ENCODE results near the gene CROCC2. TPM values are rescaled to one million over a fixed set of nuclear protein-coding genes. Genes with fewer than 3 reads are reported as not detected.

CROCC2 gene
- total and polyA plus RNA-seq, 2 of the 13 experiments (the other 11 are each of a cell fraction or from before 2014, with no cell fraction given) = not detected

DNA sequence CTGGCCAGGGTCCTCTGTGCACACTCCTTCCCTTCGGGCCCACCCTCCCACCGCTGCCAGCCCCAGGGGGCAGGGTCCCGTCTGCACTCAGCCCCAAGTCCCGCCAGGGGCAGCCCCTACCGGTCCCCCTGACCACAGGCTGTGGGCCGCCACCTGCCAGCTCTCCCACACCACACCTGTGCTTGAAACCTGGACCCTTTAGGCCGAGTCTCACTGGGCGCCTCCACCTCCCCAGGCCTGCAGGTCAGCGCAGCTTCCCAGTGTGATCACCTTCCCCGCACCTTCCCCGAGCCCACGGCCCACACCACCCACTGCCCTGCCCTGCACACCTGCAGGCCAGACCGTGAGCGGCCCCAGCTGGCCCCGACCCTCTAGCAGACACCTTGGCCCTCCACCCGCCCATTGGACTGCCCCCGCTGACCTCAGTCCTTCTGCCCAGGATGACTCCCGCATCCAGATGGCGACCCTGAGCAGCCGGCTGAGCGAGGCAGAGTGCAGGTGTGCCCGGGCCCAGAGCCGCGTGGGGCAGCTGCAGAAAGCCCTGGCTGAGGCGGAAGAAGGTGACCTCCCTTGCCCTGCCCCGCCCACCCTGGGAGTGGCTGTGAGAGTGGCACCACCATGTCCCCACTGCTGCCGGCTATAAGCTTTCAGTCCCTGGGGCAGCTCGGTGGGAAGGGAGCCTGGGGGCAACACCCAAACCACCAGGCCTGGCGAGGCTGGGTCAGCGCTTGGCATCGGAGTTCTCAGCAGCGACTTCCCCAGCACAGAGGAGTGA, 61.0 kb downstream of the CROCC2 start (continued):
- TF ChIP-seq, protein P1, sequence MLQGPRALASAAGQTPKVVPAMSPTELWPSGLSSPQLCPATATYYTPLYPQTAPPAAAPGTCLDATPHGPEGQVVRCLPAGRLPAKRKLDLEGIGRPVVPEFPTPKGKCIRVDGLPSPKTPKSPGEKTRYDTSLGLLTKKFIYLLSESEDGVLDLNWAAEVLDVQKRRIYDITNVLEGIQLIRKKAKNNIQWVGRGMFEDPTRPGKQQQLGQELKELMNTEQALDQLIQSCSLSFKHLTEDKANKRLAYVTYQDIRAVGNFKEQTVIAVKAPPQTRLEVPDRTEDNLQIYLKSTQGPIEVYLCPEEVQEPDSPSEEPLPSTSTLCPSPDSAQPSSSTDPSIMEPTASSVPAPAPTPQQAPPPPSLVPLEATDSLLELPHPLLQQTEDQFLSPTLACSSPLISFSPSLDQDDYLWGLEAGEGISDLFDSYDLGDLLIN (CRISPR knock-in tag; IDR thresholded peaks at IDR 0.05; ENCODE audit: borderline replicate concordance) = no peak
- no peak for TF ChIP-seq XBP1 (CRISPR knock-in tag; IDR thresholded peaks at IDR 0.05)
- no peak for TF ChIP-seq TBP (CRISPR knock-in tag; IDR thresholded peaks at IDR 0.05)
- no peak for TF ChIP-seq HMGA1 (CRISPR knock-in tag; conservative IDR thresholded peaks at IDR 0.05)
- TF ChIP-seq NCOA2 (CRISPR knock-in tag; IDR thresholded peaks at IDR 0.05) = no peak
- no peak for TF ChIP-seq ZBTB14 (CRISPR knock-in tag; IDR thresholded peaks at IDR 0.05)
- TF ChIP-seq AKNA (CRISPR knock-in tag; IDR thresholded peaks at IDR 0.05; ENCODE audit: borderline replicate concordance) = no peak
- TF ChIP-seq MBD4 (IDR thresholded peaks at IDR 0.05; ENCODE audit: borderline replicate concordance, low read length) = no peak
- no peak for TF ChIP-seq ZNF839 (CRISPR knock-in tag; IDR thresholded peaks at IDR 0.05; ENCODE audit: borderline replicate concordance)
- TF ChIP-seq RAD51 (IDR thresholded peaks at IDR 0.05; ENCODE audit: borderline replicate concordance) = no peak
- TF ChIP-seq SETDB1 (CRISPR knock-in tag; IDR thresholded peaks at IDR 0.05; ENCODE audit: borderline replicate concordance) = no peak
- TF ChIP-seq ZNF530 (CRISPR knock-in tag; IDR thresholded peaks at IDR 0.05; ENCODE audit: low read depth) = no peak
- TF ChIP-seq, protein P2, sequence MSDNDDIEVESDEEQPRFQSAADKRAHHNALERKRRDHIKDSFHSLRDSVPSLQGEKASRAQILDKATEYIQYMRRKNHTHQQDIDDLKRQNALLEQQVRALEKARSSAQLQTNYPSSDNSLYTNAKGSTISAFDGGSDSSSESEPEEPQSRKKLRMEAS (IDR thresholded peaks at IDR 0.05) = peak; percentile 71
- TF ChIP-seq ZNF510 (CRISPR knock-in tag; IDR thresholded peaks at IDR 0.05; ENCODE audit: low read depth) = no peak
- no peak for TF ChIP-seq HINFP (CRISPR knock-in tag; IDR thresholded peaks at IDR 0.05; ENCODE audit: low read depth)
- no peak for TF ChIP-seq NFYC (CRISPR knock-in tag; IDR thresholded peaks at IDR 0.05)
- 0 out of 2 replicates have a peak, but pooled peaks have one; percentile 35 for TF ChIP-seq RXRB (CRISPR knock-in tag; IDR thresholded peaks at IDR 0.05; ENCODE audit: borderline replicate concordance)
- peak; percentile 48; the same call in 1 of the 2 replicates for TF ChIP-seq FOXO1 (CRISPR knock-in tag; IDR thresholded peaks at IDR 0.05)
- TF ChIP-seq ZNF768 (CRISPR knock-in tag; IDR thresholded peaks at IDR 0.05) = peak; percentile 31; the same call in 1 of the 2 replicates
- TF ChIP-seq NAIF1 (CRISPR knock-in tag; IDR thresholded peaks at IDR 0.05; ENCODE audit: borderline replicate concordance) = no peak
- TF ChIP-seq JDP2 (CRISPR knock-in tag; IDR thresholded peaks at IDR 0.05; ENCODE audit: borderline replicate concordance) = no peak
- no peak for TF ChIP-seq ZNF674 (CRISPR knock-in tag; IDR thresholded peaks at IDR 0.05; ENCODE audit: low read depth)

Data from HepG2 (cell line).